GM06990 (cell line): ENCODE measurements around the gene EXOC3L4.

Experiments
- DNase-seq: peaks from one replicate; pipeline ENCODE4 v3.0.0-alpha.2; 2011; ENCODE audit not compliant: insufficient read length; ENCODE audit errors: extremely low read depth
- H3K27me3 ChIP-seq: replicated peaks from 2 replicates; pipeline ENCODE4 v1.6.0; 2011; ENCODE audit warnings: low read length; ENCODE audit not compliant: control insufficient read depth, insufficient read depth
- H3K36me3 ChIP-seq: 2 replicates; pipeline ENCODE4 v1.5.1; 2011; ENCODE audit warnings: low read length; ENCODE audit not compliant: control insufficient read depth, insufficient read depth
- H3K4me3 ChIP-seq: replicated peaks from 2 replicates; pipeline ENCODE4 v1.5.1; 2011; ENCODE audit warnings: low read depth, mild to moderate bottlenecking, control low read depth, low read length
- CTCF ChIP-seq: IDR thresholded peaks from 2 replicates; pipeline ENCODE4 v1.5.1; 2011; ENCODE audit warnings: low read length, control low read depth, mild to moderate bottlenecking, inconsistent platforms; ENCODE audit not compliant: insufficient read depth, poor library complexity, severe bottlenecking

EXOC3L4 gene

GRCh38 chr14:103078860-103079587 is 15.5 kb upstream of the EXOC3L4 start:
- Histone ChIP-seq H3K36me3 (no peaks in the 10 kb centered on the region), H3K4me3 (no peak overlapping the region), H3K27me3 (no peaks in the 10 kb centered on the region; the same call in 1 of the 2 replicates)
- TF ChIP-seq CTCF = no peak
- DNase-seq = no peak

- TF ChIP-seq CTCF = no peak
Measured at GRCh38 chr14:103081951-103082350, 12.6 kb upstream of the EXOC3L4 start.

GRCh38 chr14:103084021-103084919 is 10.3 kb upstream of the EXOC3L4 start, which contains the start of gene LBHD2:
TSS of gene LBHD2 (plus strand) at chr14:103084210. CDS start at chr14:103086013, 1,803 bp downstream.
- no peaks in the 10 kb centered on the region for H3K36me3 ChIP-seq
- no peak for TF ChIP-seq CTCF
- DNase-seq = no peak
- peaks cover 1% of the 10 kb centered on the region; the same call in 1 of the 2 replicates for H3K27me3 ChIP-seq
- no peak within 1 kb of the TSS for H3K4me3 ChIP-seq

More at GRCh38 chr14:103081951-103082350, 12.6 kb upstream of the EXOC3L4 start:
- peaks cover 1% of the 10 kb centered on the region; the same call in 1 of the 2 replicates for H3K27me3 ChIP-seq
- H3K36me3 ChIP-seq = no peaks in the 10 kb centered on the region
- H3K4me3 ChIP-seq = no peak overlapping the region
- DNase-seq = no peak

- Histone ChIP-seq H3K27me3 (peaks cover 1% of the 10 kb centered on the region; the same call in 1 of the 2 replicates), H3K4me3 (no peak overlapping the region), H3K36me3 (no peaks in the 10 kb centered on the region)
- TF ChIP-seq CTCF = peak; percentile 48
- no peak for DNase-seq
Measured at GRCh38 chr14:103085106-103086091, 9.1 kb upstream of the EXOC3L4 start.

- no peak for DNase-seq
- Histone ChIP-seq H3K27me3 (peaks cover 1% of the 10 kb centered on the region; the same call in 1 of the 2 replicates), H3K36me3 (no peaks in the 10 kb centered on the region), H3K4me3 (no peak overlapping the region)
- no peak for TF ChIP-seq CTCF
Measured at GRCh38 chr14:103086771-103087342, 7.7 kb upstream of the EXOC3L4 start.
